Sigmoid colon (tissue), 4 donors: Measurements from ENCODE around the gene IFT25.

Experiments used
- CTCF ChIP-seq, 4 experiments: fragments of 450-650 bp in 3 of 4; fragments of 200-600 bp in 1 of 4; IDR thresholded peaks; one replicate each; pipeline ENCODE4 v1.5.1; 2016 to 2019; ENCODE audit warnings: antibody characterized with exemption in 4 of 4, mild to moderate bottlenecking in 3 of 4, moderate library complexity in 2 of 4
- EP300 ChIP-seq, 4 donors: sonication (generic); formaldehyde crosslinking; IDR thresholded peaks; one replicate each; pipeline ENCODE4 v1.6.1; 2017; ENCODE audit warnings: antibody characterized with exemption in 4 of 4
- POLR2A ChIP-seq, 2 donors: fragments of 450-650 bp; IDR thresholded peaks; one replicate each; pipeline ENCODE4 v1.6.1; 2016; ENCODE audit warnings: antibody characterized with exemption in 2 of 2, mild to moderate bottlenecking in 2 of 2, moderate library complexity in 2 of 2
- POLR2AphosphoS5 ChIP-seq, 4 donors: sonication (generic); formaldehyde crosslinking; IDR thresholded peaks; one replicate each; pipeline ENCODE4 v1.6.1; 2017; ENCODE audit warnings: antibody characterized with exemption in 4 of 4

GRCh38 chr1:53934170-53934765 lies 11.2 kb downstream of the IFT25 start:
- TF ChIP-seq POLR2A (IDR thresholded peaks at IDR 0.05) (no peak), CTCF (IDR thresholded peaks at IDR 0.05) (no peak), POLR2AphosphoS5 (IDR thresholded peaks at IDR 0.05) (no peak), EP300 (IDR thresholded peaks at IDR 0.05) (no peak)
